Measurements from ENCODE around the gene ASAP2.

GRCh38 chr2:9346885-9347284, 140.3 kb downstream of the ASAP2 start:
- TF ChIP-seq CTCF (IDR thresholded peaks at IDR 0.05) (no peak), EZH2 (IDR thresholded peaks at IDR 0.05; ENCODE audit: borderline replicate concordance, insufficient read depth, low read depth, low read length, poor library complexity, severe bottlenecking) (no peak)
